ENCODE results near the gene RPIA. TPM values are rescaled to one million over a fixed set of nuclear protein-coding genes. Genes with fewer than 3 reads are reported as not detected.

Gene RPIA
- total and polyA plus RNA-seq, 2 of the 13 experiments (the other 11 are each of a cell fraction or from before 2014, with no cell fraction given) = 13.3 to 23.9 TPM

- no peak for FAIRE-seq
- peak; percentile 76 for DNase-seq (ENCODE audit: low spot score)
- no peak overlapping the region for H3K27ac ChIP-seq (ENCODE audit: extremely low read length, insufficient read depth, low read length)
- no peaks in the 10 kb centered on the region for H3K79me2 ChIP-seq (ENCODE audit: insufficient read depth, low read length)
- no peaks in the 10 kb centered on the region for H4K20me1 ChIP-seq (ENCODE audit: insufficient read depth, low read length)
- in situ Hi-C loops (cut with HindIII; ENCODE audit: extremely low pct_ligation_motif_present, low pct_unique_long_range_greater_than_20kb) = loop anchor here (5.0 kb wide), 1 partner anchor 77 kb away; no protein-coding TSS in a partner anchor
- WGBS (ENCODE audit: low lambda C conversion rate) = 14% methylated on average over 2 of the region's 2 CpGs
- H3K4me2 ChIP-seq (ENCODE audit: low read depth, low read length) = peak overlapping the region; percentile 16; the same call in 1 of the 2 replicates
- no peak overlapping the region for H2AFZ ChIP-seq (ENCODE audit: low read length)
- H3K9ac ChIP-seq (ENCODE audit: insufficient read depth, low read depth, low read length) = no peak overlapping the region
- POLR2A ChIA-PET = interaction anchor here (0.9 to 1.7 kb wide), 5 partner anchors 9 to 69 kb away, joined by 3 to 7 read pairs (median 4); partner anchors contain the start of genes EIF2AK3 and RPIA
- no peaks in the 10 kb centered on the region for H3K36me3 ChIP-seq (replicated peaks in 1 of 2; ENCODE audit: control insufficient read depth in 1 of 2, insufficient read depth in 2 of 2, low read length in 2 of 2)
- H3K4me3 ChIP-seq (replicated peaks in 1 of 3; ENCODE audit: insufficient read depth in 1 of 3, low read depth in 2 of 3, low read length in 3 of 3) = no peak overlapping the region
- CTCF ChIA-PET (ENCODE audit: low intra/inter-chr PET ratio, low total read pairs) = interaction anchor here (6.6 kb wide), 1 partner anchor 78 kb away, joined by 139 read pairs; no protein-coding TSS in a partner anchor
- BruUV-seq (replicated peaks) = no TSS peak
- H3K27me3 ChIP-seq (ENCODE audit: control insufficient read depth in 1 of 2, insufficient read depth in 2 of 2, low read length in 2 of 2) = no peaks in the 10 kb centered on the region
- peak; percentile 77 for ATAC-seq
- H3K9me3 ChIP-seq (ENCODE audit: low read length) = no peaks in the 10 kb centered on the region
- peaks cover 13% of the 10 kb centered on the region for H3K4me1 ChIP-seq (ENCODE audit: insufficient read depth, low read length)
- intact Hi-C loops (cut with micrococcal nuclease; ENCODE audit: unreplicated experiment) = loop anchor here (1.0 kb wide), 3 partner anchors 22 to 78 kb away; partner anchors contain the start of genes EIF2AK3 and RPIA
- TF ChIP-seq ZNF317 (CRISPR knock-in tag; IDR thresholded peaks at IDR 0.05) = no peak
- TF ChIP-seq ZKSCAN5 (CRISPR knock-in tag; IDR thresholded peaks at IDR 0.05) = no peak
- no peak for TF ChIP-seq NR2C2 (CRISPR knock-in tag; IDR thresholded peaks at IDR 0.05; ENCODE audit: borderline replicate concordance)
- TF ChIP-seq EP300 (IDR thresholded peaks at IDR 0.05; ENCODE audit: low read depth in 2 of 2, low read length in 2 of 2) = peak in 1 of 2 experiments; percentile 20; a peak in 1 of 4 replicates
- no peak for TF ChIP-seq EP300 (CRISPR knock-in tag; IDR thresholded peaks at IDR 0.05; ENCODE audit: borderline replicate concordance)
- TF ChIP-seq PBX2 (CRISPR knock-in tag; IDR thresholded peaks at IDR 0.05) = peak; percentile 74
- peak; percentile 40 for TF ChIP-seq HNF4A (CRISPR knock-in tag; IDR thresholded peaks at IDR 0.05)
- peak; percentile 47; the same call in 1 of the 2 replicates for TF ChIP-seq RARA (CRISPR knock-in tag; IDR thresholded peaks at IDR 0.05)
- no peak for TF ChIP-seq ZNF598 (CRISPR knock-in tag; IDR thresholded peaks at IDR 0.05; ENCODE audit: borderline replicate concordance)
- no peak for TF ChIP-seq RFX3 (CRISPR knock-in tag; IDR thresholded peaks at IDR 0.05)
- no peak for TF ChIP-seq KDM2A (CRISPR knock-in tag; IDR thresholded peaks at IDR 0.05; ENCODE audit: borderline replicate concordance, low read depth)
- TF ChIP-seq ZNF180 (CRISPR knock-in tag; IDR thresholded peaks at IDR 0.05; ENCODE audit: borderline replicate concordance, low read depth) = no peak
- TF ChIP-seq MEF2D (CRISPR knock-in tag; IDR thresholded peaks at IDR 0.05) = no peak
- TF ChIP-seq REPIN1 (CRISPR knock-in tag; IDR thresholded peaks at IDR 0.05; ENCODE audit: borderline replicate concordance, low read depth) = no peak
- TF ChIP-seq, protein P1, sequence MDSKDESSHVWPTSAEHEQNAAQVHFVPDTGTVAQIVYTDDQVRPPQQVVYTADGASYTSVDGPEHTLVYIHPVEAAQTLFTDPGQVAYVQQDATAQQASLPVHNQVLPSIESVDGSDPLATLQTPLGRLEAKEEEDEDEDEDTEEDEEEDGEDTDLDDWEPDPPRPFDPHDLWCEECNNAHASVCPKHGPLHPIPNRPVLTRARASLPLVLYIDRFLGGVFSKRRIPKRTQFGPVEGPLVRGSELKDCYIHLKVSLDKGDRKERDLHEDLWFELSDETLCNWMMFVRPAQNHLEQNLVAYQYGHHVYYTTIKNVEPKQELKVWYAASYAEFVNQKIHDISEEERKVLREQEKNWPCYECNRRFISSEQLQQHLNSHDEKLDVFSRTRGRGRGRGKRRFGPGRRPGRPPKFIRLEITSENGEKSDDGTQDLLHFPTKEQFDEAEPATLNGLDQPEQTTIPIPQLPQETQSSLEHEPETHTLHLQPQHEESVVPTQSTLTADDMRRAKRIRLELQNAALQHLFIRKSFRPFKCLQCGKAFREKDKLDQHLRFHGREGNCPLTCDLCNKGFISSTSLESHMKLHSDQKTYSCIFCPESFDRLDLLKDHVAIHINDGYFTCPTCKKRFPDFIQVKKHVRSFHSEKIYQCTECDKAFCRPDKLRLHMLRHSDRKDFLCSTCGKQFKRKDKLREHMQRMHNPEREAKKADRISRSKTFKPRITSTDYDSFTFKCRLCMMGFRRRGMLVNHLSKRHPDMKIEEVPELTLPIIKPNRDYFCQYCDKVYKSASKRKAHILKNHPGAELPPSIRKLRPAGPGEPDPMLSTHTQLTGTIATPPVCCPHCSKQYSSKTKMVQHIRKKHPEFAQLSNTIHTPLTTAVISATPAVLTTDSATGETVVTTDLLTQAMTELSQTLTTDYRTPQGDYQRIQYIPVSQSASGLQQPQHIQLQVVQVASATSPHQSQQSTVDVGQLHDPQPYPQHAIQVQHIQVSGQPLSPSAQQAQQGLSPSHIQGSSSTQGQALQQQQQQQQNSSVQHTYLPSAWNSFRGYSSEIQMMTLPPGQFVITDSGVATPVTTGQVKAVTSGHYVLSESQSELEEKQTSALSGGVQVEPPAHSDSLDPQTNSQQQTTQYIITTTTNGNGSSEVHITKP (CRISPR knock-in tag; IDR thresholded peaks at IDR 0.05; ENCODE audit: low read depth) = no peak
- no peak for TF ChIP-seq HOXA3 (CRISPR knock-in tag; IDR thresholded peaks at IDR 0.05)
- no peak for TF ChIP-seq NR2F6 (IDR thresholded peaks at IDR 0.05)
- 0 out of 2 replicates have a peak, but pooled peaks have one; percentile 7 for TF ChIP-seq NR2F6 (CRISPR knock-in tag; IDR thresholded peaks at IDR 0.05)
- TF ChIP-seq SIN3B (IDR thresholded peaks at IDR 0.05; ENCODE audit: low read length) = no peak
- TF ChIP-seq ZNF674 (CRISPR knock-in tag; IDR thresholded peaks at IDR 0.05; ENCODE audit: low read depth) = no peak
- TF ChIP-seq ZNF496 (CRISPR knock-in tag; IDR thresholded peaks at IDR 0.05; ENCODE audit: insufficient replicate concordance) = no peak
- TF ChIP-seq MAF1 (CRISPR knock-in tag; IDR thresholded peaks at IDR 0.05; ENCODE audit: borderline replicate concordance) = no peak
- TF ChIP-seq CHD4 (IDR thresholded peaks at IDR 0.05; ENCODE audit: borderline replicate concordance, low read length) = no peak
Observed at GRCh38 chr2:88668862-88669261, 22.6 kb upstream of the RPIA start.

Measured in HepG2 (cell line).